ENCODE results near the gene MOSPD3.

MOSPD3 gene

DNA sequence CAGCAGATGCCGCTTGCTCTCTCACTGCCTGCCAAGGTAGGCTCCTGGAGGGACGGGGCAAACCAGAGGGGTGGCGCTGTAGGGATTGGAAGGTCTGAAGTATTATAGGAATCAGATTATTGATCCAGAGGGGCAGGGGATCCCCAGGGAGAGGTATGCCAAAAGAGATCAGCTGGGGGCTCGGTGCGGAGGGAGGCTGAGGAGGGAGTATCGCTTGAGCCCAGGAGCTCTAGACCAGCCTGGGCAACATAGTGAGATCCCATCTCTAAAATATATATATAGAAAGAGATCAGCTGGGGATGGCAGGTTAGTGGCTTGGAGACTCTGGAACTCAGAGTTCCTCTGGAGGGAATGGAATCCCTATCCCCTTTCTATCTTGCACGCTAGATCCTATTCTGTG lies 17.2 kb upstream of the MOSPD3 start:
- CTCF ChIA-PET = no interaction called here
- TF ChIP-seq NFRKB (IDR thresholded peaks at IDR 0.05) (no peak), BHLHE40 (IDR thresholded peaks at IDR 0.05; ENCODE audit: borderline replicate concordance) (no peak), FOXK2 (IDR thresholded peaks at IDR 0.05) (no peak), SUZ12 (IDR thresholded peaks at IDR 0.05) (no peak), TARDBP (IDR thresholded peaks at IDR 0.05) (no peak), SP1 (IDR thresholded peaks at IDR 0.05) (no peak), ELF4 (IDR thresholded peaks at IDR 0.05) (no peak), ARNT (IDR thresholded peaks at IDR 0.05) (no peak), FOXM1 (IDR thresholded peaks at IDR 0.05; ENCODE audit: borderline replicate concordance) (no peak), ZNF384 (IDR thresholded peaks at IDR 0.05) (no peak), HDGF (IDR thresholded peaks at IDR 0.05; ENCODE audit: borderline replicate concordance) (no peak), FOXA1 (IDR thresholded peaks at IDR 0.05) (no peak), LEF1 (IDR thresholded peaks at IDR 0.05; ENCODE audit: borderline replicate concordance) (no peak), L3MBTL2 (conservative IDR thresholded peaks at IDR 0.05) (no peak), CTBP1 (IDR thresholded peaks at IDR 0.05; ENCODE audit: borderline replicate concordance) (no peak)
- TF ChIP-seq, protein P1, sequence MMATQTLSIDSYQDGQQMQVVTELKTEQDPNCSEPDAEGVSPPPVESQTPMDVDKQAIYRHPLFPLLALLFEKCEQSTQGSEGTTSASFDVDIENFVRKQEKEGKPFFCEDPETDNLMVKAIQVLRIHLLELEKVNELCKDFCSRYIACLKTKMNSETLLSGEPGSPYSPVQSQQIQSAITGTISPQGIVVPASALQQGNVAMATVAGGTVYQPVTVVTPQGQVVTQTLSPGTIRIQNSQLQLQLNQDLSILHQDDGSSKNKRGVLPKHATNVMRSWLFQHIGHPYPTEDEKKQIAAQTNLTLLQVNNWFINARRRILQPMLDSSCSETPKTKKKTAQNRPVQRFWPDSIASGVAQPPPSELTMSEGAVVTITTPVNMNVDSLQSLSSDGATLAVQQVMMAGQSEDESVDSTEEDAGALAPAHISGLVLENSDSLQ (IDR thresholded peaks at IDR 0.05) = no peak
- POLR2A ChIA-PET = interaction anchor here (1.3 kb wide), 1 partner anchor 9 kb away, joined by 9 read pairs; the partner anchor contains the start of genes FBXO24 and LRCH4
- DNase-seq (ENCODE audit: extremely low spot score) = no peak

DNA sequence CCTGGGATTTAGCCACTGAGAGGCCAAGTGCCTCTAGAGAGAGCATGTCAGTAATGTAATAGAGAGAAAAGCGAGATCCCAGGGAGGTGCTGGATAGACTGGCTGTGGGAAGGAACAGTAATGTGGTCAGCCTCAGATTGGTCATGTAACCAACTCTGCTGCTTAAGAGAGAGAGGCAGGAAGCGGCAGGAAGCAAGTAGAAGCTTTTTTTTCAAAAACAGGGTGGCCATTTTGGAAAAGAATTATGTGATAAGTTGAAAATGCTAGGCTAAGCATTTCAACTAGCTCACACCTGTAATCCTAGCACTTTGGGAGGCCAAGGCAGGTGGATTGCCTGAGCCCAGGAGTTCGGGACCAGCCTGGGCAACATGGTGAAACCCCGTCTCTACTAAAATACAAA lies 13.9 kb upstream of the MOSPD3 start:
- DNase-seq (ENCODE audit: extremely low spot score) = no peak
- no peak for TF ChIP-seq FOXK2 (IDR thresholded peaks at IDR 0.05)
- TF ChIP-seq ARNT (IDR thresholded peaks at IDR 0.05) = no peak
- TF ChIP-seq BHLHE40 (IDR thresholded peaks at IDR 0.05; ENCODE audit: borderline replicate concordance) = no peak
- TF ChIP-seq TARDBP (IDR thresholded peaks at IDR 0.05) = no peak
- TF ChIP-seq ZNF384 (IDR thresholded peaks at IDR 0.05) = no peak
- no peak for TF ChIP-seq SP1 (IDR thresholded peaks at IDR 0.05)
- no peak for TF ChIP-seq FOXA1 (IDR thresholded peaks at IDR 0.05)
- TF ChIP-seq, protein P1 (IDR thresholded peaks at IDR 0.05) = no peak
- TF ChIP-seq NFRKB (IDR thresholded peaks at IDR 0.05) = no peak
- TF ChIP-seq SUZ12 (IDR thresholded peaks at IDR 0.05) = no peak
- ChIA-PET CTCF (no interaction called here), POLR2A (interaction anchor here (2.4 kb wide), 1 partner anchor 12 kb away, joined by 6 read pairs; the partner anchor contains the start of gene FBXO24)

DNA sequence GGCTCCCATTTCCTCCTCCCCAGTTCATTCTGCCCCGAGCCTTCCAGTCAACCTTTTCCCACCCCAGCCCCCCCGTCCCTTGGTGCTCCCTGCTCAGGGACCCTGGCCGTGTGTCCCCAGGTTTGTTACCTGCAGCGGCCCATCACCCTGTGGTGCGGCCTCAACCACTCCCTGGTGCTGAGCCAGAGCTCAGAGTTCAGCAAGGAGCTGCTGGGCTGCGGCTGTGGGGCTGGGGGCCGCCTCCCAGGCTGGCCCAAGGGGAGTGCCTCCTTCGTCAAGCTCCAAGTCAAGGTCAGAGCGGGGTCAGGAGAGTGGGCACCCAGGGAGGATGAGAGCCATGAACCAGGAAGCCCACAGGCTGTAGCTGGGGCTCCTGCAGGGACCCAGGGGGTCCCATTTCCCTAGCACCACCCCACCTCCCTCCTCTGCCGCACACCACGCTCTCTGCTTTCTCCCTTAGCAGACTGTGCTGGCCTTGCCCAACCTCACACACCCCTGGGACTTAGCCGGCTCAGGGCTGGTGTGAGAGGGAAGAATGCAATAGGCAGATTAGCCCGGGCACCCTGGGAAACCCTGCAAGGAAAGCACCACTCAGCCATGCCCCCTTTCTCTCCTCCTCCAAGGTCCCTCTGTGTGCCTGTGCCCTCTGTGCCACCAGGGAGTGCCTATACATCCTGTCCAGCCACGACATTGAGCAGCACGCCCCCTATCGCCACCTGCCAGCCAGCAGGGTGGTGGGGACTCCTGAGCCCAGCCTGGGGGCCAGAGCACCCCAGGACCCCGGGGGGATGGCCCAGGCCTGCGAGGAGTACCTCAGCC lies 12.2 kb upstream of the MOSPD3 start:
- DNase-seq (ENCODE audit: extremely low spot score) = no peak
- TF ChIP-seq BHLHE40 (IDR thresholded peaks at IDR 0.05; ENCODE audit: borderline replicate concordance) (no peak), FOXK2 (IDR thresholded peaks at IDR 0.05) (no peak), LEF1 (IDR thresholded peaks at IDR 0.05; ENCODE audit: borderline replicate concordance) (no peak), NFRKB (IDR thresholded peaks at IDR 0.05) (no peak), FOXM1 (IDR thresholded peaks at IDR 0.05; ENCODE audit: borderline replicate concordance) (no peak), HDGF (IDR thresholded peaks at IDR 0.05; ENCODE audit: borderline replicate concordance) (no peak), SP1 (IDR thresholded peaks at IDR 0.05) (no peak), FOXA1 (IDR thresholded peaks at IDR 0.05) (no peak), L3MBTL2 (conservative IDR thresholded peaks at IDR 0.05) (no peak), ELF4 (IDR thresholded peaks at IDR 0.05) (no peak), CTBP1 (IDR thresholded peaks at IDR 0.05; ENCODE audit: borderline replicate concordance) (no peak), SUZ12 (IDR thresholded peaks at IDR 0.05) (no peak), ZNF384 (IDR thresholded peaks at IDR 0.05) (no peak), TARDBP (IDR thresholded peaks at IDR 0.05) (no peak), ARNT (IDR thresholded peaks at IDR 0.05) (no peak)
- TF ChIP-seq, protein P1 (IDR thresholded peaks at IDR 0.05) = no peak
- ChIA-PET POLR2A (interaction anchor here (1.0 kb wide), 1 partner anchor 14 kb away, joined by 8 read pairs; the partner anchor contains the start of genes FBXO24 and LRCH4), CTCF (no interaction called here)

DNA sequence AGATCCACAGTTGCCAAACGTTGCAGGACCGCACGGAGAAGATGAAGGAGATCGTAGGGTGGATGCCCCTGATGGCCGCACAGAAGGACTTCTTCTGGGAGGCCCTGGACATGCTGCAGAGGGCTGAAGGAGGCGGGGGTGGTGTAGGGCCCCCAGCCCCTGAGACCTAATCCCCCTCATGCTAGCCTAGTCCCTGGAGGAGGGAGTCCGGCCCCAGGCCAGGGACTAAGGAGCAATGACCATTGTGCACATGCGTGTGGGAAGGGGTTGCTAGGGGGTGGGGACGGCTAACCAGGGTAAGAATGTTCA lies 11.7 kb upstream of the MOSPD3 start:
- TF ChIP-seq ARNT (IDR thresholded peaks at IDR 0.05) = no peak
- TF ChIP-seq FOXM1 (IDR thresholded peaks at IDR 0.05; ENCODE audit: borderline replicate concordance) = no peak
- TF ChIP-seq LEF1 (IDR thresholded peaks at IDR 0.05; ENCODE audit: borderline replicate concordance) = no peak
- TF ChIP-seq TARDBP (IDR thresholded peaks at IDR 0.05) = no peak
- ChIA-PET POLR2A (no interaction called here), CTCF (interaction anchor here (1.1 kb wide), 1 partner anchor 35 kb away, joined by 4 read pairs; no protein-coding TSS in a partner anchor)
- no peak for DNase-seq (ENCODE audit: extremely low spot score)

DNA sequence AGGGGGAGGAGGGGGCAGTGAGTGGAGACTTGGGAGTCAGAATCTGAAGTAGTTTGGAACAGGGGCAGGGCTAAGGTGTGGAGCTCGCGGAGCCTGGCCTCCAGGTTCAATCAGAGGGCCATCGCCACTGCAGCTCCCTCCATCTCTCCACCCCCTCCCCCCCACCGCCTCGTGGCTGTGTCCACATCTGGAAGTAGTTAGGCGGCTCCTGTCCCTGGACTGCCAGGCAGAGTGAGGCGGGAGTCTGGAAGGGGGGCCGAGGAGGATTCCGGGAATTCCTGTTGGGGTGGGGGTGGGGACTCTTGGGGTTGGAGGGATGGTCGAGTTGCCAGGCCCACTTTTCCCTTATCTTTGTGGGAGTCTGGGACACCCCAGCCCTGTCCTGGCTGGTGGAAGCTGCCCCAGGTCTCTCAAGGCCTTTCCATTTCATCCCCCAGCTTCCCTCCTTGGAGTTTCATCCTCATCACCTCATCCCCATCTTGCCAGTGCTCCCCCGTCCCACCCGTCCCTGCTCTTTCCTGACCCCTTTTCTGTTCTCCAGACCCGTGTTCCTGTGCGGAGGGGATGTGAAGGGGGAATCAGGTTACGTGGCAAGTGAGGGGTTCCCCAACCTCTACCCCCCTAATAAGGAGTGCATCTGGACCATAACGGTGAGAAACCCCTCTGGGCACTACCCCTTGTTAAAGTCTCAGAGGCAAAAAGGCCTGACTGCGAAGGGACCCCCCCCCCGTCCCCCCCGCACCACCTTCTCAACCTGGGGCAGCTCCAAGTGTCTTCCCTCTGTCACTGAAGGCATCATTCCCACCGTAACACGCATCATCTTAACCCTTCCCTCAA lies 9.2 kb upstream of the MOSPD3 start:
- CTCF ChIA-PET = interaction anchor here (0.7 to 1.6 kb wide), 5 partner anchors 11 to 102 kb away, joined by 3 to 4 read pairs (median 3); partner anchors contain the start of gene FBXO24
- DNase-seq (ENCODE audit: extremely low spot score) = peak; percentile 42

More for the DNA sequence above, 9.2 kb upstream of the MOSPD3 start:
- TF ChIP-seq NFRKB (IDR thresholded peaks at IDR 0.05) (no peak), L3MBTL2 (conservative IDR thresholded peaks at IDR 0.05) (peak; percentile 19; the same call in 1 of the 2 replicates), ELF4 (IDR thresholded peaks at IDR 0.05) (no peak), TARDBP (IDR thresholded peaks at IDR 0.05) (no peak), SP1 (IDR thresholded peaks at IDR 0.05) (no peak)
- POLR2A ChIA-PET = interaction anchor here (0.9 to 3.1 kb wide), 11 partner anchors 9 to 249 kb away, joined by 3 to 40 read pairs (median 4); partner anchors contain the start of genes FBXO24, GIGYF1, LRCH4 and MOSPD3

Data from HEK293T (cell line).